NT2/D1 (cell line): ENCODE measurements around the gene SURF1.
A peak's percentile ranks its signal among the peaks of the same experiment; 100 is the strongest.
"Not testable (repeated sequence)": the region's sequence is repeated elsewhere in the genome, so short reads cannot be mapped to it uniquely, and the experiment has no call there.

ENCODE experiments used
- DNase-seq: peaks from one replicate; pipeline ENCODE4 v3.0.0-alpha.2; 2011; ENCODE audit warnings: low read depth, low spot score
- H3K27me3 ChIP-seq: 2 replicates; pipeline ENCODE4 v1.6.0; 2011; ENCODE audit warnings: mild to moderate bottlenecking; ENCODE audit not compliant: insufficient read length, insufficient read depth
- H3K36me3 ChIP-seq: 2 replicates; pipeline ENCODE4 v1.6.1; 2011; ENCODE audit warnings: mild to moderate bottlenecking, low read length, mixed read lengths; ENCODE audit not compliant: insufficient read depth, insufficient read length
- H3K4me1 ChIP-seq: 2 replicates; pipeline ENCODE4 v1.5.1; 2011; ENCODE audit not compliant: insufficient read depth, insufficient read length
- H3K4me3 ChIP-seq: 2 replicates; pipeline ENCODE4 v1.5.1; 2011; ENCODE audit warnings: low read depth; ENCODE audit not compliant: insufficient read length
- H3K9ac ChIP-seq: 2 replicates; pipeline ENCODE4 v1.6.0; 2011; ENCODE audit warnings: low read depth; ENCODE audit not compliant: insufficient read length
- H3K9me3 ChIP-seq: 2 replicates; pipeline ENCODE4 v1.5.1; 2011; ENCODE audit warnings: mild to moderate bottlenecking, low read length; ENCODE audit not compliant: insufficient read depth
- SUZ12 ChIP-seq: IDR thresholded peaks from 2 replicates; pipeline ENCODE4 v1.6.1; 2011; ENCODE audit not compliant: insufficient read length, insufficient read depth; ENCODE audit errors: extremely low read depth
- YY1 ChIP-seq: IDR thresholded peaks from 2 replicates; pipeline ENCODE4 v1.6.1; 2011; ENCODE audit not compliant: insufficient read length, insufficient read depth
- ZNF274 ChIP-seq: IDR thresholded peaks from 2 replicates; pipeline ENCODE4 v1.6.1; 2011; ENCODE audit warnings: mild to moderate bottlenecking, low read depth, low read length

SURF1 gene

GRCh38 chr9:133341369-133342068 is 14.8 kb downstream of the SURF1 start:
- Histone ChIP-seq H3K36me3 (peaks cover 86% of the 10 kb centered on the region), H3K4me3 (no peak overlapping the region), H3K9me3 (no peaks in the 10 kb centered on the region), H3K4me1 (peaks cover 22% of the 10 kb centered on the region), H3K9ac (peak overlapping the region; percentile 36), H3K27me3 (no peaks in the 10 kb centered on the region)
- DNase-seq, result no peak
- TF ChIP-seq YY1 (no peak), SUZ12 (no peak), ZNF274 (no peak)

- Histone ChIP-seq H3K9me3 (no peaks in the 10 kb centered on the region), H3K36me3 (peaks cover 83% of the 10 kb centered on the region), H3K4me1 (peaks cover 16% of the 10 kb centered on the region), H3K9ac (no peak overlapping the region), H3K27me3 (no peaks in the 10 kb centered on the region), H3K4me3 (no peak overlapping the region)
- TF ChIP-seq SUZ12 (no peak), ZNF274 (no peak), YY1 (no peak)
- DNase-seq, result no peak
Measured at GRCh38 chr9:133340916-133341315, 15.4 kb downstream of the SURF1 start.

GRCh38 chr9:133340256-133340655 is 16.0 kb downstream of the SURF1 start:
- Histone ChIP-seq H3K9me3 (no peaks in the 10 kb centered on the region), H3K9ac (no peak overlapping the region), H3K4me1 (peaks cover 14% of the 10 kb centered on the region), H3K4me3 (no peak overlapping the region), H3K36me3 (peaks cover 76% of the 10 kb centered on the region), H3K27me3 (no peaks in the 10 kb centered on the region)
- DNase-seq, result no peak
- TF ChIP-seq SUZ12 (no peak), ZNF274 (no peak), YY1 (no peak)

- Histone ChIP-seq H3K4me3 (no peak overlapping the region), H3K9ac (peak overlapping the region; percentile 3), H3K9me3 (no peaks in the 10 kb centered on the region), H3K36me3 (peaks cover 73% of the 10 kb centered on the region), H3K27me3 (no peaks in the 10 kb centered on the region), H3K4me1 (peaks cover 14% of the 10 kb centered on the region)
- DNase-seq, result no peak
- no peak for TF ChIP-seq SUZ12
- no peak for TF ChIP-seq ZNF274
- no peak for TF ChIP-seq YY1
Measured at GRCh38 chr9:133339641-133340040, 16.6 kb downstream of the SURF1 start.

- peak within 1 kb of the TSS; percentile 94 for H3K9ac ChIP-seq
- H3K4me1 ChIP-seq, result peaks cover 13% of the 10 kb centered on the region
Measured at GRCh38 chr9:133335924-133336811, 20.1 kb downstream of the SURF1 start, which contains the start of gene SURF6. SURF6 (minus strand) TSS chr9:133336188; CDS start chr9:133336132, 56 bp downstream.

GRCh38 chr9:133334888-133335287 is 21.4 kb downstream of the SURF1 start:
- Histone ChIP-seq H3K4me1 (peaks cover 13% of the 10 kb centered on the region), H3K9ac (peak overlapping the region; percentile 94), H3K36me3 (peaks cover 73% of the 10 kb centered on the region), H3K4me3 (peak overlapping the region; percentile 85)
- H3K27me3 ChIP-seq, H3K9me3 ChIP-seq, DNase-seq: not testable (repeated sequence)

More at GRCh38 chr9:133335924-133336811, 20.1 kb downstream of the SURF1 start, which contains the start of gene SURF6:
- Histone ChIP-seq H3K4me3 (peak within 1 kb of the TSS; percentile 85), H3K9me3 (no peaks in the 10 kb centered on the region), H3K27me3 (no peaks in the 10 kb centered on the region), H3K36me3 (peaks cover 73% of the 10 kb centered on the region)
- DNase-seq, result peak; percentile 93
- peak; percentile 35 for TF ChIP-seq YY1
- TF ChIP-seq SUZ12, result no peak

GRCh38 chr9:133334161-133334560 is 22.1 kb downstream of the SURF1 start:
- H3K9me3 ChIP-seq, result no peaks in the 10 kb centered on the region
- no peak for TF ChIP-seq YY1
- TF ChIP-seq ZNF274, result no peak
- no peak for TF ChIP-seq SUZ12
- no peaks in the 10 kb centered on the region for H3K27me3 ChIP-seq
- peaks cover 13% of the 10 kb centered on the region for H3K4me1 ChIP-seq
- H3K36me3 ChIP-seq, result peaks cover 66% of the 10 kb centered on the region
- peak overlapping the region; percentile 25 for H3K4me3 ChIP-seq
- H3K9ac ChIP-seq, result peak overlapping the region; percentile 71
- no peak for DNase-seq
